ENCODE measurements around the gene GPR146.
"Not testable (repeated sequence)": the region's sequence is repeated elsewhere in the genome, so short reads cannot be mapped to it uniquely, and the experiment has no call there.

GPR146 gene

GRCh38 chr7:1025743-1026581, 18.4 kb upstream of the GPR146 start:
- no peak for DNase-seq (ENCODE audit: low spot score)

GRCh38 chr7:1026721-1027161, 17.6 kb upstream of the GPR146 start:
- no peak for DNase-seq (ENCODE audit: low spot score)

- no peak for DNase-seq (ENCODE audit: low spot score)
These were observed 16.9 kb upstream of the GPR146 start for GRCh38 chr7:1027242-1028043.

- DNase-seq (ENCODE audit: low spot score): peak; percentile 85
These were observed 16.1 kb upstream of the GPR146 start for GRCh38 chr7:1028044-1028770.

GRCh38 chr7:1028775-1029636, 15.3 kb upstream of the GPR146 start:
- DNase-seq (ENCODE audit: low spot score): peak; percentile 92

- DNase-seq (ENCODE audit: low spot score): no peak
These were observed 14.5 kb upstream of the GPR146 start for GRCh38 chr7:1029637-1030443.

- DNase-seq (ENCODE audit: low spot score): no peak
These were observed 13.8 kb upstream of the GPR146 start for GRCh38 chr7:1030444-1031070.

GRCh38 chr7:1031716-1032455, 12.5 kb upstream of the GPR146 start:
- DNase-seq (ENCODE audit: low spot score): no peak

GRCh38 chr7:1032536-1033181, 11.7 kb upstream of the GPR146 start:
- no peak for DNase-seq (ENCODE audit: low spot score)

GRCh38 chr7:1033546-1034145, 10.7 kb upstream of the GPR146 start:
- DNase-seq (ENCODE audit: low spot score): no peak

GRCh38 chr7:1034769-1035168, 9.6 kb upstream of the GPR146 start:
- DNase-seq (ENCODE audit: low spot score): not testable (repeated sequence)

GRCh38 chr7:1036164-1036928, 8.0 kb upstream of the GPR146 start:
- DNase-seq (ENCODE audit: low spot score): not testable (repeated sequence)

GRCh38 chr7:1040233-1040632, 4.1 kb upstream of the GPR146 start:
- DNase-seq (ENCODE audit: low spot score): not testable (repeated sequence)

- DNase-seq (ENCODE audit: low spot score): no peak
These were observed 3.6 kb upstream of the GPR146 start for GRCh38 chr7:1040790-1041189.

- no peak for DNase-seq (ENCODE audit: low spot score)
These were observed 2.5 kb upstream of the GPR146 start for GRCh38 chr7:1041551-1042491.

GRCh38 chr7:1042492-1042833, 1.9 kb upstream of the GPR146 start:
- no peak for DNase-seq (ENCODE audit: low spot score)
